ENCODE measurements around the gene IFI27L2. TPM values are rescaled to one million over a fixed set of nuclear protein-coding genes. Genes with fewer than 3 reads are reported as not detected.

Gene IFI27L2
- total RNA-seq, 1 donor from 2014 or later = 28.2 TPM

- H3K9me3 Mint-ChIP-seq = no peaks in the 10 kb centered on the region
- no peaks in the 10 kb centered on the region for H3K27me3 Mint-ChIP-seq
- H3K4me1 Mint-ChIP-seq (ENCODE audit: unreplicated experiment) = peaks cover 7% of the 10 kb centered on the region
- DNase-seq (ENCODE audit: extremely low spot score, unreplicated experiment) = peak; percentile 47
- no peak for TF ChIP-seq CTCF (conservative IDR thresholded peaks at IDR 0.05)
- no peak within 1 kb of the TSS for H3K27ac Mint-ChIP-seq
- H3K4me3 Mint-ChIP-seq = no peak within 1 kb of the TSS
- H3K36me3 Mint-ChIP-seq = peaks cover 4% of the 10 kb centered on the region
Measured at GRCh38 chr14:94110552-94111181, 18.7 kb downstream of the IFI27L2 start, which contains the start of gene IFI27. Gene IFI27, plus strand, starts transcription at chr14:94110736.

- Mint-ChIP-seq H3K36me3 (peaks cover 4% of the 10 kb centered on the region), H3K27me3 (no peaks in the 10 kb centered on the region), H3K4me3 (no peak overlapping the region), H3K27ac (no peak overlapping the region), H3K4me1 (ENCODE audit: unreplicated experiment) (peaks cover 7% of the 10 kb centered on the region), H3K9me3 (no peaks in the 10 kb centered on the region)
- peak; percentile 22 for DNase-seq (ENCODE audit: extremely low spot score, unreplicated experiment)
- TF ChIP-seq CTCF (conservative IDR thresholded peaks at IDR 0.05) = no peak
Measured at GRCh38 chr14:94109915-94110250, 19.5 kb downstream of the IFI27L2 start.

GRCh38 chr14:94104731-94105130, 24.7 kb downstream of the IFI27L2 start:
- H3K4me3 Mint-ChIP-seq = no peak overlapping the region
- H3K9me3 Mint-ChIP-seq = no peaks in the 10 kb centered on the region
- peaks cover 4% of the 10 kb centered on the region for H3K36me3 Mint-ChIP-seq
- H3K27me3 Mint-ChIP-seq = no peaks in the 10 kb centered on the region
- no peak overlapping the region for H3K27ac Mint-ChIP-seq
- H3K4me1 Mint-ChIP-seq (ENCODE audit: unreplicated experiment) = no peaks in the 10 kb centered on the region
- no peak for DNase-seq (ENCODE audit: extremely low spot score, unreplicated experiment)
- no peak for TF ChIP-seq CTCF (conservative IDR thresholded peaks at IDR 0.05)

GRCh38 chr14:94103554-94104150, 25.8 kb downstream of the IFI27L2 start:
- H3K27ac Mint-ChIP-seq = no peak overlapping the region
- TF ChIP-seq CTCF (conservative IDR thresholded peaks at IDR 0.05) = no peak
- no peaks in the 10 kb centered on the region for H3K27me3 Mint-ChIP-seq
- no peaks in the 10 kb centered on the region for H3K9me3 Mint-ChIP-seq
- H3K4me3 Mint-ChIP-seq = no peak overlapping the region
- no peak for DNase-seq (ENCODE audit: extremely low spot score, unreplicated experiment)
- H3K4me1 Mint-ChIP-seq (ENCODE audit: unreplicated experiment) = peaks cover 6% of the 10 kb centered on the region
- peaks cover 8% of the 10 kb centered on the region for H3K36me3 Mint-ChIP-seq

GRCh38 chr14:94102768-94103482, 26.5 kb downstream of the IFI27L2 start:
- no peak overlapping the region for H3K27ac Mint-ChIP-seq
- peaks cover 11% of the 10 kb centered on the region for H3K4me1 Mint-ChIP-seq (ENCODE audit: unreplicated experiment)
- no peak overlapping the region for H3K4me3 Mint-ChIP-seq
- peaks cover 14% of the 10 kb centered on the region for H3K36me3 Mint-ChIP-seq
- TF ChIP-seq CTCF (conservative IDR thresholded peaks at IDR 0.05) = no peak
- no peak for DNase-seq (ENCODE audit: extremely low spot score, unreplicated experiment)
- H3K9me3 Mint-ChIP-seq = no peaks in the 10 kb centered on the region
- no peaks in the 10 kb centered on the region for H3K27me3 Mint-ChIP-seq
